Panc1 (cell line): ENCODE measurements around the gene ASCC3. TPM values are rescaled to one million over a fixed set of nuclear protein-coding genes. Genes with fewer than 3 reads are reported as not detected.

Experiments
- ATAC-seq: fragments of 200-7000 bp; cut with Tn5 transposase; 2 replicates; pipeline ENCODE4 v1.9.1; 2020; ENCODE audit warnings: mild to moderate bottlenecking, moderate library complexity
- BruUV-seq: library from RNA; stranded (reverse); fragments of 400-500 nt; replicated peaks from 2 replicates; lab custom pipeline; 2021; lab: Mats Ljungman, UMichigan
- CTCF ChIA-PET: fragments of 300-600 bp; sonication (Branson Sonifier 250); formaldehyde crosslinking; loops from one replicate; lab custom pipeline; 2022; ENCODE audit warnings: antibody characterized with exemption; lab: Charles Lee
- POLR2A ChIA-PET: fragments of 300-600 bp; sonication (Branson Sonifier 250); formaldehyde crosslinking; loops from one replicate; lab custom pipeline; 2022; ENCODE audit warnings: antibody characterized with exemption; lab: Charles Lee
- DNase-seq: peaks from one replicate; pipeline ENCODE4 v3.0.0-alpha.2; 2010; ENCODE audit warnings: low read depth, low spot score
- H3K27ac ChIP-seq: 2 replicates; pipeline ENCODE4 v1.5.1; 2011; ENCODE audit warnings: mild to moderate bottlenecking, low read length, inconsistent platforms
- H3K27me3 ChIP-seq: fragments of 200-500 bp; sonication (Bioruptor generic); 2 replicates; pipeline ENCODE4 v1.6.0; 2014; ENCODE audit warnings: low read length, inconsistent platforms; ENCODE audit not compliant: control insufficient read depth, insufficient read depth
- H3K36me3 ChIP-seq: fragments of 200-500 bp; sonication (Bioruptor generic); 2 replicates; pipeline ENCODE4 v1.5.1; 2014; ENCODE audit warnings: inconsistent platforms, mild to moderate bottlenecking, low read length, moderate library complexity; ENCODE audit not compliant: control insufficient read depth, insufficient read depth
- H3K4me1 ChIP-seq: 2 replicates; pipeline ENCODE4 v1.5.1; 2011; ENCODE audit warnings: inconsistent platforms, mild to moderate bottlenecking, low read length, moderate library complexity; ENCODE audit not compliant: control insufficient read depth, insufficient read depth
- H3K4me3 ChIP-seq, 2 experiments: 2 replicates each; pipeline ENCODE4 v1.5.1; 2011 to 2012; ENCODE audit warnings: low read depth in 2 of 2, low read length in 2 of 2, mild to moderate bottlenecking in 2 of 2, inconsistent platforms in 1 of 2, moderate library complexity in 1 of 2
- H3K9me3 ChIP-seq: fragments of 200-500 bp; sonication (Bioruptor generic); 2 replicates; pipeline ENCODE4 v1.5.1; 2014; ENCODE audit warnings: low read depth, mild to moderate bottlenecking, inconsistent platforms, low read length, moderate library complexity; ENCODE audit not compliant: control insufficient read depth, insufficient read depth
- POLR2AphosphoS5 ChIP-seq: IDR thresholded peaks from 2 replicates; pipeline ENCODE4 v1.6.1; 2012; ENCODE audit warnings: mild to moderate bottlenecking, low read depth, low read length, moderate library complexity
- SIN3A ChIP-seq: IDR thresholded peaks from 2 replicates; pipeline ENCODE4 v1.6.1; 2012; ENCODE audit warnings: low read depth, mild to moderate bottlenecking, low read length, moderate library complexity, borderline replicate concordance; ENCODE audit not compliant: insufficient read depth
- TCF7L2 ChIP-seq: IDR thresholded peaks from 2 replicates; pipeline ENCODE4 v1.6.1; 2011; ENCODE audit warnings: mild to moderate bottlenecking, low read depth, low read length, inconsistent platforms
- in situ Hi-C: cut with HindIII; loops from 2 replicates; pipeline ENCODE4 v1.10.0; 2016; ENCODE audit warnings: low sequenced_read_pairs, low pct_unique_long_range_greater_than_20kb
- intact Hi-C: fragments of 100-400 bp; cut with micrococcal nuclease; formaldehyde crosslinking; loops from one replicate; pipeline ENCODE4 v1.10.0; 2022; ENCODE audit not compliant: unreplicated experiment
- total RNA-seq: library from RNA; stranded (reverse); gene quantifications from one replicate; pipeline ENCODE4 v1.2.1, GENCODE V29; 2021; ENCODE audit not compliant: unreplicated experiment
- TF ChIP-seq, protein P1 (sequence below): fragments of 450-650 bp; IDR thresholded peaks from 2 replicates; pipeline ENCODE4 v1.5.1; 2017; ENCODE audit warnings: mild to moderate bottlenecking
- TF ChIP-seq, protein P2 (sequence below), 2 experiments: IDR thresholded peaks; 2 replicates each; pipeline ENCODE4 v1.6.1; 2011 to 2012; ENCODE audit warnings: low read depth in 2 of 2, control low read depth in 1 of 2, low read length in 1 of 2, mild to moderate bottlenecking in 1 of 2, moderate library complexity in 1 of 2; ENCODE audit not compliant: insufficient read depth in 1 of 2

The ASCC3 gene
- total RNA-seq, 1 experiment from 2014 or later = 46.9 TPM

DNA sequence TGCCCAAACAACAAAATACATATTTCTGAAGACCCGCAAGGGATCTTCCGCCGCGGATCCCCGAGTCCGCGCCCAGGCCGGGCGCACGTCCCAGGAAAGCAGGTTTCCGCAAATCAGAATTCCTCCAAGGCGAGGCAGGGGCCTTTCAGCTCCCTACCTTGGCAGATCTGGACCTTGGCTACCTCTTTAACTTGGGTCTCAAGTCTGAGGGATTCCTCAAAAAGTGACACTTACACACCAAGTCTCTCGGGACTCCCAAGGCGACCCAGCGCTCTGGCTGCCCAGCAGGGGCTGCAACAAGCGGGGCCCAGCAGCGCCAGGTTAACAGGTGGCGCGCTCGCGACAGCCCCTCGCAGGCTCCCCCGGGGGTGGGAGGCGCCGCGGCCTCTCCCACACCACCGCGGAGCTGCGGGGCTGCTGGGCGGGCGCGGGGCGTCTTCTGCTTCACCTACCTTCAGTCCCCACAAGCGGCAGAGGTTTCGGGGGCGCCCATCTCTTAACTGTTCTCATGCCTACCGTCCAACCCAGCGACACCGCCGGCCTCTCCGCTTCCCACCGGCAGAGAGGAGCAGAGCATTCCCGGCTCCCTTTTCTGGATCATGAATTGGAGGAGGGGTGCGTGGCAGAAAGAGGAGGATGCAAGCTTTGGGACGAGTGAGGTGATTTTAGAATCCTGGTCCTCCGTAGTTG is 416.8 kb downstream of the ASCC3 start:
- H3K27me3 ChIP-seq = peaks cover 7% of the 10 kb centered on the region; the same call in 1 of the 2 replicates
- H3K4me3 ChIP-seq = no peak overlapping the region
- ChIA-PET POLR2A (no interaction called here), CTCF (no interaction called here)
- BruUV-seq = no TSS peak
- no peak for TF ChIP-seq TCF7L2
- TF ChIP-seq, protein P1, sequence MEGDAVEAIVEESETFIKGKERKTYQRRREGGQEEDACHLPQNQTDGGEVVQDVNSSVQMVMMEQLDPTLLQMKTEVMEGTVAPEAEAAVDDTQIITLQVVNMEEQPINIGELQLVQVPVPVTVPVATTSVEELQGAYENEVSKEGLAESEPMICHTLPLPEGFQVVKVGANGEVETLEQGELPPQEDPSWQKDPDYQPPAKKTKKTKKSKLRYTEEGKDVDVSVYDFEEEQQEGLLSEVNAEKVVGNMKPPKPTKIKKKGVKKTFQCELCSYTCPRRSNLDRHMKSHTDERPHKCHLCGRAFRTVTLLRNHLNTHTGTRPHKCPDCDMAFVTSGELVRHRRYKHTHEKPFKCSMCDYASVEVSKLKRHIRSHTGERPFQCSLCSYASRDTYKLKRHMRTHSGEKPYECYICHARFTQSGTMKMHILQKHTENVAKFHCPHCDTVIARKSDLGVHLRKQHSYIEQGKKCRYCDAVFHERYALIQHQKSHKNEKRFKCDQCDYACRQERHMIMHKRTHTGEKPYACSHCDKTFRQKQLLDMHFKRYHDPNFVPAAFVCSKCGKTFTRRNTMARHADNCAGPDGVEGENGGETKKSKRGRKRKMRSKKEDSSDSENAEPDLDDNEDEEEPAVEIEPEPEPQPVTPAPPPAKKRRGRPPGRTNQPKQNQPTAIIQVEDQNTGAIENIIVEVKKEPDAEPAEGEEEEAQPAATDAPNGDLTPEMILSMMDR = no peak
- TF ChIP-seq SIN3A = no peak
- TF ChIP-seq POLR2AphosphoS5 = no peak
- TF ChIP-seq, protein P2, sequence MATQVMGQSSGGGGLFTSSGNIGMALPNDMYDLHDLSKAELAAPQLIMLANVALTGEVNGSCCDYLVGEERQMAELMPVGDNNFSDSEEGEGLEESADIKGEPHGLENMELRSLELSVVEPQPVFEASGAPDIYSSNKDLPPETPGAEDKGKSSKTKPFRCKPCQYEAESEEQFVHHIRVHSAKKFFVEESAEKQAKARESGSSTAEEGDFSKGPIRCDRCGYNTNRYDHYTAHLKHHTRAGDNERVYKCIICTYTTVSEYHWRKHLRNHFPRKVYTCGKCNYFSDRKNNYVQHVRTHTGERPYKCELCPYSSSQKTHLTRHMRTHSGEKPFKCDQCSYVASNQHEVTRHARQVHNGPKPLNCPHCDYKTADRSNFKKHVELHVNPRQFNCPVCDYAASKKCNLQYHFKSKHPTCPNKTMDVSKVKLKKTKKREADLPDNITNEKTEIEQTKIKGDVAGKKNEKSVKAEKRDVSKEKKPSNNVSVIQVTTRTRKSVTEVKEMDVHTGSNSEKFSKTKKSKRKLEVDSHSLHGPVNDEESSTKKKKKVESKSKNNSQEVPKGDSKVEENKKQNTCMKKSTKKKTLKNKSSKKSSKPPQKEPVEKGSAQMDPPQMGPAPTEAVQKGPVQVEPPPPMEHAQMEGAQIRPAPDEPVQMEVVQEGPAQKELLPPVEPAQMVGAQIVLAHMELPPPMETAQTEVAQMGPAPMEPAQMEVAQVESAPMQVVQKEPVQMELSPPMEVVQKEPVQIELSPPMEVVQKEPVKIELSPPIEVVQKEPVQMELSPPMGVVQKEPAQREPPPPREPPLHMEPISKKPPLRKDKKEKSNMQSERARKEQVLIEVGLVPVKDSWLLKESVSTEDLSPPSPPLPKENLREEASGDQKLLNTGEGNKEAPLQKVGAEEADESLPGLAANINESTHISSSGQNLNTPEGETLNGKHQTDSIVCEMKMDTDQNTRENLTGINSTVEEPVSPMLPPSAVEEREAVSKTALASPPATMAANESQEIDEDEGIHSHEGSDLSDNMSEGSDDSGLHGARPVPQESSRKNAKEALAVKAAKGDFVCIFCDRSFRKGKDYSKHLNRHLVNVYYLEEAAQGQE (IDR thresholded peaks at IDR 0.05; ENCODE audit: insufficient read depth in 1 of 2, low read depth in 2 of 2, low read length in 1 of 2) = no peak
- no peak overlapping the region for H3K27ac ChIP-seq
- intact Hi-C loops (no loop called here), in situ Hi-C loops (no loop called here)
- no peaks in the 10 kb centered on the region for H3K9me3 ChIP-seq
- DNase-seq (no peak), ATAC-seq (no peak)
- no peaks in the 10 kb centered on the region for H3K36me3 ChIP-seq
- H3K4me1 ChIP-seq = peaks cover 6% of the 10 kb centered on the region

GRCh38 chr6:100463630-100464161 is 417.4 kb downstream of the ASCC3 start:
- ChIA-PET POLR2A (no interaction called here), CTCF (no interaction called here)
- H3K4me1 ChIP-seq = peaks cover 6% of the 10 kb centered on the region
- no peak for TF ChIP-seq POLR2AphosphoS5
- TF ChIP-seq TCF7L2 = no peak
- TF ChIP-seq, protein P2 (IDR thresholded peaks at IDR 0.05; ENCODE audit: insufficient read depth in 1 of 2, low read depth in 2 of 2, low read length in 1 of 2) = no peak
- TF ChIP-seq SIN3A = no peak
- TF ChIP-seq, protein P1 = no peak
- no peak overlapping the region for H3K27ac ChIP-seq
- in situ Hi-C loops = no loop called here
- H3K27me3 ChIP-seq = peaks cover 7% of the 10 kb centered on the region; the same call in 1 of the 2 replicates
- no peak overlapping the region for H3K4me3 ChIP-seq
- DNase-seq (no peak), ATAC-seq (no peak)
- BruUV-seq = no TSS peak
- no peaks in the 10 kb centered on the region for H3K36me3 ChIP-seq
- intact Hi-C loops = no loop called here
- H3K9me3 ChIP-seq = no peaks in the 10 kb centered on the region
